NCI-H1092 (cell line): ENCODE data around the gene RNF141.

Source experiments
- DNase-seq: peaks from one replicate; lab custom pipeline; 2025; lab: John Stamatoyannopoulos, UW

The RNF141 gene

DNA sequence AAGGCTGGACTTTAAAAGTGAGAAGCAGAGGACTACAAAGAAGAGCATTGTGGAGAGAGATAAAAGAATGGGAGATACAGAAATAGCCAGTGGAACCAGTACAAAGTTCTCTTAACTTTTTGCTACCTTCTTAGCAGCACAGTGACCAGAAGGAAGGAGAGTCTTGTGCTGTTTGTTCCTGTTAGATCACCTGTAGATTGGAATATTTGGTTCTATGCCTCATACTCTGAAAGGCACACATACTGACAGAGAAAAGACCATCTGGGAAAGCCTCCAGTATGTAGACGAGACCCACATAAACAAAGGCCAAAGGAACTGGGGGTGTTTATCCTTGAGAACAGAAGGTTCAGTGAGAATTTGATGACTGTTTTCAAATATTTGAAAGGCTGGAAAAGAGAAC lies 18.7 kb downstream of the RNF141 start:
- no peak for DNase-seq

DNA sequence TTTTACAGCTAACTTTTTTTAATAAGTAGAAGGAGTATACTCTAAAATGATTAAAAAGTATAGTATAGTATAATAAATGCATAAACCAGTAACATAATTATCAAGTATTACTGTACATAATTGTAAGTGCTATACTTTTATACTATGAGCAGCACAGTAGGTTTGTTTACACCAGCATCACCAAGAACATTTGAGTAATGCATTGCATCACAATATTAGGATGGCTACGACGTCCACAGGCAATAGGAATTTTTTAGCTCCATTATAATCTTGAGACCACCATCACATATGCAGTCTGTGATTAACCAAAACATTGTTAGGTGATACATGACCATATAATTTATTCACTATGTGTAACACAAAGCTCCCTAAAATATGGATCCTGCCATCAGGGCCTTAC lies 20.4 kb downstream of the RNF141 start:
- no peak for DNase-seq

DNA sequence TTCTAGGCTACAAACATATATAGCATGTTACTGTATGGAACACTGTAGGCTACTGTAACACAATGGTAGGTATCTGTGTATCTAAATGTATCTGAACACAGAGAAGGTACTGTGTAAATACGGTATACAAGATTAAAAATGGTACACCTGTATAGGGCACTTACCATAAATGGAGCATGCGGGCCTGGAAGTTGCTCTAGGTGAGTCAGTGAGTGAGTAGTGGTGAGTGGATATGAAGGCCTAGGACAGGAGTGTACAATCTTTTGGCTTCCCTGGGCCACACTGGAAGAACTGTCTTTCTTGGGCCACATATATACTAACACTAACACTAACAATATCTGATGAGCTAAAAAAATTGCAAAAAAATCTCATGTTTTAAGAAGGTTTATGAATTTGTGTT lies 21.4 kb downstream of the RNF141 start:
- DNase-seq, result no peak

DNA sequence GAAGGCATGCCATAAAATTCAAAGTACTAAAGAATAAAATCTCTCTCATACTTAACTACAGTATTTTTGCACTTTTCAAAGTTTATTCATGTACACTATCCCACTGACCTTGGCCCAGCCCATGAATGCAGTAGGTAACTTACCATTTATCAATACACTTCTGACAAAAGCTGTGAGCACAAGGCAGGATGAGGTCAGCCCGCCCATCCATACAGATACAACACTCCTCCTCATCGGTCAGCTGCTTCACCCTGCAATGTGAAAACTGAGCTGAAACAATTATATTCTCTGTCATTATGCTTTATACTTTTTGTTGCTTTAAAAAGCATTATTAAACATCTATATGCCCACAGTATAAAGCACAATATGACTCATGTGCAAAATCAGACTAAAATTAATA lies 22.1 kb downstream of the RNF141 start:
- DNase-seq, result no peak

DNA sequence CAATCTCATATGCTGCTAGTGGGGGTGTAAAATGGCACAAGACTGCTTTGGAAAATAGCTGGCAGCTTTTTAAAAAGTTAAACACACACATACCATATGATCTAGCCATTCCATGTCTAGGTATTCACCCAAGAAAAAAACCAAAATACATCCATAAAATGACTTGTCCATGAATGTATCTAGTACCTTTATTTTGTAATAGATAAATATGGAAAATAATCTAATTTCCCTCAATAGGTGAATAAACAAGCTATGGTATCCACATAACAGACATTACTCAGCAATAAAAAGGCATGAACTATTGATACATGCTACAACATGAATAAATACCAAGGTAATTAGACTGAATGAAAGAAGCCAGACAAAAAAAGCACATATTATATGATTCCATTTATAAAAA lies 22.9 kb downstream of the RNF141 start:
- DNase-seq, result no peak

DNA sequence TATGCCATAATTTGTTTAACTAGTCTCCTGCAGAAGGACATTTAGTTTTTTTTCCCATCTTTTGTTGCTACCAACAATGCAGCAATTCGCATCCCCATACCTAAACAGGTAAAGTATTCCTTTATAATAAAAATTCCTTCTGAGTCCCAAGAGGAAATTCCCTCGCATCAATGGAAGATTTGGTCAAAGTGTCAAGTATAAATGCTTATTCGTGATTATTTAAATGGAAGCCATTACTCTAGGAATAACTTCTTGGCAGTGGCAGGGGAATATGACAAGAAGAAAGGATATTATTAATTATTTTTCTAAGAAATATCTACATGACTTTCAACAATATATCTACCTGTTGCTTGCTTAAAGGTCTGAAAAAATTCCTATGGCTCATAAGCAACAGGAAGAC lies 25.6 kb downstream of the RNF141 start:
- no peak for DNase-seq

DNA sequence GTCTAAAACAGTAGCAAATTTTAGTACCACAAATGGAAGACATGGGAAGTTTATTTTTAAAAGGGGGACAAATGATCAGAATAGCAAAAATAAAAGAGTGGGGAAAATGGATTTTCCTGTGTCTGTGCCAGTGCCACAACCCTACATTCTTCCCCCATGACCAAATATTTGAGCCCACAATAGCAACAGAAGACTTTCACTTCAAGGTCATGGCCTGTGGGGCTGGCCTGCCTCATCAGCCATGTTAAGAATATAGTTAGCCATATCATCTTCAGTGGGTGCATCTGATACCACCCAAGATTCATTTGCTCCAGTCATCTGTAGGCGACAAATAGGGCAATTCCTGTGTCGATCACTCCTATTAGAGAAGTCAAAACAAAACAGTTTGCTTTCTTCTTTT lies 26.3 kb downstream of the RNF141 start:
- DNase-seq, result no peak

DNA sequence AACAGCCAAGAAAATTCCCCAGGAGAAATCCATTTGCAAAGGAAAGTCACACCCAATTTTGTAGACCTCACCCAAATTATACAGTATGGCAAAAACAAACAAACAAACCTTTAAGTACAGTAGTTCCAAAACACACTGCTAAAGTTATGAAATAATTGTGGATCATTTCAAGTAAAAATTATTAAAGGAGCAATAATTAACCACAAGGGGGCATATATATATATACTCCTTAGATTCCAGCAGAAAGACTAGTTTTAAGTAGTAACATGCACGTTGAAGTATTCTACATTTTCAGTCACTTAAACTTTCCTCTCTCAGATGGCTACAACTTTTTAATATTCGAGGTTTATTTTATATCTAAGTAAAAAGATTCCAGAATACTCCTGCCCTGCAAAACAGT lies 26.8 kb downstream of the RNF141 start:
- DNase-seq, result no peak

DNA sequence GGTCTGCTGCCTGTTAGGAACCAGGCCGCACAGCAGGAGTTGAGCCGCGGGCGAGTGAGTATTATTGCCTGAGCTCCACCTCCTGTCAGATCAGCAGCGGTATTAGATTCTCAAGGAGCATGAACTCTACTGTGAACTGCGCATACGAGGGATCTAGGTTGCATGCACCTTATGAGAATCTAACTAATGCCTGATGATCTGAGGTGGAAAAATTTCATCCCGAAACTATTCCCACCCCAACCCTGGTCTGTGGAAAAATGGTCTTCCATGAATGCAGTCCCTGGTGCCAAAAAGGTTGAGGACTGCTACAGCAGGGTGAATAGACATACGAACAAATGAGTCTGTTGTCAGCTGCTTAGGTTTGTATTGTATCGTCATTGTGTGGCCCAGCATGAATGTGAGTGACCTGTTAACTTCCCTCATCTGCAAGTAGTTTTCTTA lies 29.8 kb downstream of the RNF141 start:
- no peak for DNase-seq

DNA sequence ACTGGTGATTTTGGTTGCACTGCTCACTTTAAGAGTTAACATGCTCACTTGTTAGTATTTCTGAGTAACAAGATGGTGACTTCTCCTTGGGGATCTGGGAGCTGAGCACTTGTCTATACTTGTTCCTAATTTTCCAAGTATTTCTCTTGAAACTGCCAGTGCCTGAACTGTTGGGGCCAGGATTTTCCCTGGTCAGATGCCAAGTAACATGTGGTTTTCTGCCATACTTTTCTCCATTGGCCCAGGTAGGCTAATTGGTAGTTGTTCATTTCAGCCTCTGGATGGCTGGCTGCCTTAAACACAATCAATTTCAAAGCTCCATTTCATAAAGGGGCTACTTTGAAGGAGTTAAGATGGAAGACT lies 35.0 kb downstream of the RNF141 start:
- DNase-seq, result no peak

DNA sequence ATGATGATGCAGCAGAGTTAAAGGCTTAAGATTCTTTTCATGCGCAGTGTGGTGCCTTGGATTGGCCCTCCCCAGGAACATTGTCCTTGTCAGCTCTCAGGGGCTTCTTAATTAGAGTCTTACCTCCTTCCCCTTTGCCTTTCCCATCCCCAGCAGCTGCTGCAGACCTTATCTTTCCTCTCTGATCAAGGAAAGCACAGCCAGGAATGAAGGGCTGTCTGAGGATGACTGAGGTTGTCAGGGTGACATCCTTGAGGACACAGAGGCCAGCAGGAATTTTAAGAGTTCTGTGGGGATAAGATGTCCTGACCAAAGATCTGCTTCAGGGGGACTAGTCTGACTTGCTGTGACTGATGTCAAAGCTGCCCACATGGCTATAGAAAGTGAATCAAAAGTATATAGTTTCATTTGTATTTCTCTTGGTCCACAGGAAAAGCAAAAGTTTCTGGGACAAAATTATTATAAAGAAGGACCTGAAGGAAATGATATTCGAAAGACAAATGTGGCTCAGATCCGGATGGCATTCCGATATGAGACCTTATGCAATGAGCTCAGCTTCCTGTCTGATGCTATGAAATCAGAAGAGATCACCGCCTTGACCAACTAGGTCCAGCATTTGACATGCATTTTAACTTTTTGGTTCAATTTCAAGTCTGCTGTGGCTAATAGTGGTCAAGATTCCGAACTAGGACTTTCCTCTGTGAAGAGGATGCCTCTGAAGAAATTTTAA lies 35.5 kb downstream of the RNF141 start:
- DNase-seq, result no peak

DNA sequence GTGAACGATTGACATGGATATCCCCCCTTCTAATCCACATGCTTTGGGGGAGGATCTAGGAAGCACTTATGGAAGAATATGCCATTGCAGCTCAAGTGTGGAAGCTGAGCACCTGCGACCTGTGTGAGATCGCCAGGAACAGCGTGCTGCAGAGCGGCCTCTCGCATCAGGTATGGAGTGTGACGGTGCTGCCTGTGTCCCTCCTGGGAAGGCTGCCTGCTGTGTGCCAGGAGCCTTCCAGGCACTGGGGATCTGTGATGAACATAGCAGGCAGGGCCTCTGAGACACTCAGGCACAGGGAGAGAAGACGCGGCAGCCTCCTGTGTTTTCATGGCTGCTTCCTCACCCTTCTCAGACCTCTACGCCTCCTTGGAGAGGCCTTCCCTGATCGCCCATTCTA lies 36.5 kb downstream of the RNF141 start:
- no peak for DNase-seq

DNA sequence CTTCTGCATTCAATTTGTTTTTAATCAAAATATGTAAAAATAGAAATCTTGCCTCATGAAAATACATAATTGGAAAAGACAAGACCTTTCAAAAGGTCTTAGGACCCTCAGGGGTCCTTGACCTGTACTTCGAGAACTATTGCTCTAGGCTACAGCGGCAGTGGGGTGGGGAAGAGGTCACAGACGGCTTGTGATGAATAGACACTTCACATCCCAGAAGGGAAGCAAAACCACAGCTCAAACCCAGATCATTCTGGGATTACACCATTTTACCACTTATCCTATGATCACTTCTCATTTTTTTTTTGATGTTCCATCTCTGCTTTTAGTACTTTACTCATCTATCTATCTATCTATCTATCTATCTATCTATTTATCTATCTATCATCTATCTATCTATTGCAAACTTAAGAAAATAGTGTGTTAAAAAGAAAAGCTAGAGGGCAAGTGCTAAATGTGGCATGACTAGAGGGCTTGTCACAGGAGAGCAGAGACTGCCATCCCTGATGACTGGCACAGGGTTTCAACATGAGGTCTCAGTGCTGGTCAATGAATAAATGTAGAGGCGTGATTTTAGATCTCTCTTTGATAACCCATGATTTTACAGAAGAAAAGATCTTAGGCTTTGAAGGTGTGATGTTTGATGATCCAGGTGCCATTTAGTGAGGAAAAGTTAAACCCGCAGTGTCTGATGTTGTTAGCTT lies 37.1 kb downstream of the RNF141 start:
- no peak for DNase-seq

DNA sequence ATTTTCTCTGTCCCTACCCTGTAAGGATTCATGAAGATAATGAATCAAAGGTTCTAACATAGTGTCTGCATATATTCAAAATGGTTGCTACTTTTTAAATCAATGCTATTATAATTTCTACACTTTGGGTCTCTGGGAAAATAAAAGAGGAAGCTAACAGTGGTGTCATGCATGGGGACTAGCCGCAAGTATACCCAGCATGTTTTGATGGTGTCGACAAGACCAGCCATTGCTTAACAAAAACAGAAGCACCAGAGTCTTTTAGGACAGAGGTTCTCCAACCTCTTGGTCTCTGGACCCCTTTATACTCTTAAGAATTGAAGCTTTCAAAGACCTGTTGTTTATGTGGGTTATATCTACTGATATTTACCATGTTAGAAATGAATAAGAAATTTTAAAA lies 37.8 kb downstream of the RNF141 start:
- no peak for DNase-seq

DNA sequence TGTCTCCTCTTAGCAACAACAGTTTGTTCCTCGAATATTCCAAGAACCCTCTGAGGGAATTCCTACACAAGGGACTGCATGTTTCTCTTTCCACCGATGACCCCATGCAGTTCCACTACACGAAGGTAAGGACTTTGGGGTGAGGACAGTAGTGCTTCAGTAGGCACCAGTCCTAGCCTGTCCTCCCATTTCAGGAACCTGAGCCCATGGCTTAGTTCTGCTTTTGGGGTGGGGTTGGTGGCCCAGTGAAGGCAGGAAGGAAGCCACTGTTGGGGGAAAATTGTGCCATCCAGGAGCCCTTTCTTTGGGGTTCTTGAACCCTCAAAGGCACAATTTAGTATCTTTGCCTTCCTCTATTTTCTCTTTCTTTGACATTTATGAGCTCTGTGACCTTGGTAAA lies 38.2 kb downstream of the RNF141 start:
- DNase-seq, result no peak

DNA sequence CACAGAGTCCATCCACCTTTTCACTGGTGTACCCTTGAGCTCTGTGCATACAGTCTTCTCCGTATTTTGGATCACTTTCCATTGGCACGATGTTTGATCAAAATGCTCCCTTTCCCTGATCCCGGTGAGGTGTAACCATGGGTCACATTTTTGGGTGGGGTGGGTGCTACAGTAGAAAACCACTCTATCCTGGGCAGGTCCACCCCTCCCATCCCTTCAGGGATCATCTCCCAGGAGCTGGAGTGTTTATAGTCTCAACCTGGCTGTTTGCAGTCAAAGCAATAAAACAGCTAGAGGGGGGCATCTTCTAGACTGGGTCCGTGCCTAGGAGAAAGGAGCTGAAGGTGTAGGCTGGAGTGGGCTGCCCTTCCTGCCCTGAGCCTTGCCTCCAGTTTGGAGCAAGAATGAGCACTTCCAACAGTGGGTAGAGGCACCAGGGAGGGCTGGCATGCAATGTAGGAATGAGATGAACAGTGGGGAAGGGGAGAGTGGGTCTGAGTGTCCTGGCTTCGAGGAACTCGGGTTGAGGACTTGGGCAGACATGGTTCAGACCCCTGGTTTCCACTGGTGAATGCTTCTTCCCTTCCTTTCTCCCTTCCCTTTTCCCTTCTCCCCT lies 38.8 kb downstream of the RNF141 start:
- no peak for DNase-seq

DNA sequence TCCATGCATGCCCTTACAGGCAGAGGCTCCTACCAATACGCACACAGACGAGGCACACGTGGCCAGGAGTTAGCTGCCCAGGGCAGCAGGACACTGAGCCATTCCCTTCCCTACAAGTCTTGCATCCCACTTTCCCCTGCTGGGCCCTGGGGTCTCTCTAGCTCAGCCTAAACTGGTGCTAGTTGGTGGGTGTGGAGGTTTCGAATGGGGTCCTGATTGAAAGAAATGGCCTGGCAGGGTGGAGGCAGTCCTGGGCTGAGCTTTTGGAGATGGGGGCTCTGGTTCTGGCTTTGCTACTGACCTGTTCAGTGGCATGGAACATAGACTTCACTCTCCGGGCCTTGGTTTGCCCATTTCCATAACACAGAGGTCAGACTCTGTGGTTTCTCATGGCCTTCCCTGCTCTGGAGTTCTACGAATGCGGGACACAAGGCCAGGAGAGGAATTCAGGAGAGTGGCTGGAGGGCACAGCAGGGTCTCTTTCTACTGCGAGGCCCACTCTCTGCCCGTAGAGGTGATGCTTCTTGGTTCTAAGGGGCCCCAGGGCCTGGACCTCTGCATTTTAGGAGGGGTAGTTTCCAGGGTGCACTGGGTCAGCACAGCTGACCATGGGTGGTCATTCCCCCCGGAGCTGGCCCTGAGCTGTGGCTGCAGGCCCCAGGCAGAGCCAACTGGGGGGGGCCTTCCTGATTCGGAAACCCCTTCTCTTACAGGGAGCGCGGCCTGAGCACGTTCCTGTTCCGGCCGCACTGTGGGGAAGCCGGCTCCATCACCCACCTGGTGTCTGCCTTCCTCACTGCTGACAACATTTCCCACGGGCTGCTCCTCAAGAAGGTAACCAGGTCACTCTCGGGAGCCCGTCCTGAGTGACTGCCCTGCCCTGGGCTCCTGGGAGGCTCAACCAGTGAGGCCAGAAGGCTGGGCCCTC lies 40.0 kb downstream of the RNF141 start:
- no peak for DNase-seq

DNA sequence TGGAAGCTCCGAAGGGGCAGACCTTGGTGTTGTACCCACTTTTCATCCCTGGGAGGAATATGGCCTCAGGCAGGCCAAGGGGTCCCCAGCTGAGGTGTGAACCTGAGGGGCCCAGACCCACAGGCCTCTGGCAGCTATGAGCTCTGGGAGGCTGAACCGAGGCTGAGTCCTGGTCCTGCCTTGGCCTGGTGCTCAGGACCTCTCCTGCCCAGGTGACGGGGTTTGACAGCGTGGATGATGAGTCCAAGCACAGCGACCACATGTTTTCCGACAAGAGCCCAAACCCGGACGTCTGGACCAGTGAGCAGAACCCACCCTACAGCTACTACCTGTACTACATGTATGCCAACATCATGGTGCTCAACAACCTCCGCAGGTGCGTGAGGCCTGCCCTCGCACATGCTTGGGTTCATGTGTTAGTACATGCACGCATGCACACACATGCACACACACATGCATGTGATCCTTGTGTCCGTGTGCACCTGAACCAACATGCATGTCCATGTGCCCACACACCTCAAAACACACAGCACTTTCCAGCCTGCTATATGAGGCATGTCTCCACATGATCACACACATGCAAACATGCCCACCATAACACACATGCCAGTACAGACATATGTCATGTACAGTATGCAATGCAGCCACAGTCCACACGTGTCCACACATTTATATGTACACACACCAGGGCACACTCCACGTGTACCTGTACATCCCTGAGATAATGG lies 40.9 kb downstream of the RNF141 start:
- DNase-seq, result no peak

DNA sequence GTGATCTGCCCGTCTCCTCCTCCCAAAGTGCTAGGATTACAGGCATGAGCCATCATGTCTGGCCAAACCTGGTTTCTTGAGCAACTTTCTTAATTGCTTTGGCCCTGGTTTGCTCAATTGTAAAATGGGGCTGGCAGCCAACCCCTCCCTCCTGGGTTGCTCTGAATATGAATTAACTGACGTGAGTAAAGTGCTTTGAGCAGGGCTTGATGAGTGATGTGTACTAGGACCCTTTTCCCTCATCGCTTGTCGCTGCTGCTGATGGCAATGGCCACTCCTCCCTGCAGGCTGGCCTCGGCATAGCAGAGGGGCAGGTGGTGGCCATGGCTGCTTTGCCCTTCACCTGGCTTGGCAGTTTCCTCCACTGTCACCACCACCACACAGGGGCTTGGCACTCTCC lies 41.5 kb downstream of the RNF141 start:
- DNase-seq, result no peak

DNA sequence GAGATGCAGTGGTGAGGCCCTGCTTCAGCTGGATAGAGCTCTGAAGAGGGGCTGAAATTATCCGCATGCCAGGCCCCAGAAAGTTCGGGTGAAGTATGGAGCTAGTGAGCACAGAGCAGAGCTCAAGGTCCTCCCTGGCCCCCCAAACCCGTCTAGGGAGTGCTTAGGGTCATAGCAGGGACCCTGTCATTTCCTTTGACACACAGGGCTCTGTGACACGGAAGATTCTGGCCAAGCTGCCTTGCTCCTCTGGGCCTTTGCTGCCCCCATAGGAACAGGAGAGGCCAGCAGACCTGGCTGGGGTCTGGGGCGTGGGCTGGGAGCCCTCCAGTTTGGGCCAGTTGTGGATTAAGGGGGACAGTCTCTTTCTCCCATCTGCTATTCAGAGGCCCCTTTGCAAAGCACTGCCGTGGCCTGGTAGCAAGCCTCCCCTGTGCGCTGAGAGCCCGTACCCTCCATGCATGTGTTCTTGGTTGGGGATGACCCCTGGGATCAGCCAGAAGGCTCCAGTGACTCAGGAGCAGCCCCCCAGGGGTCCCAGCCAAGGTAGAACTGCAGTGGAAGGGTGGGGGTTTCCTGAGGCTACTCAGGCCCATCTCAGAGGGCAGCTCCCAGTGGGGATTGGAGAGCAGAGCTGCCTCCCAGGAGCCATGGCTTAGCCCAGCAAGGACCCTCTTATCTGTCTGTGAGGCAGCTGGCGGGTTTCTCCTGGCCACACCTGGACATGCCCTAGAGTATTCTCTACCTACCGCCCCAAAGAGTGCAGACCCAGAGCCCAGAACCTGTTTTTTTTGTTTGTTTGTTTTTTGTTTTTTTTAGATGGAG lies 42.3 kb downstream of the RNF141 start:
- no peak for DNase-seq

DNA sequence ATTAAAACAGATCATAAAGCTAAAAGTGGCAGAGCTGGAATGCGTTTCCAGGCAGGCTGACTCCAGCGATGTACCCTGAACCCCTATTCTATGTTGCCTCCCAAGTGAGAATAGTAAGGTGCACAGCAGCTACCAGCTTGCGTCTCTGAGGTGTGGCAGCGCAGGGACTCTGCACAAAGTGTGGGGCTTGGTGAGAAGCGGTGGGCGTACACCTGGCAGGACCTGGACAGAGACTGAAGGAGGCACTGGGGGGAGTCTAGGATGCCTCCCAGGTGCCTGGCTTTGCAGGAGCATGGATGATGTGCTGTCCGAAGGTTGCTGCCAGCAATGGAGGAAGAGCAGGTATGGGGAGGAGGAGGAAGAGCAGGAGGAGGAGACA lies 43.0 kb downstream of the RNF141 start:
- no peak for DNase-seq
